CD4-positive, alpha-beta T cell treated with Interferon gamma for 1 hour (primary cell): ENCODE measurements around the gene LYVE1.

ENCODE experiments used
- DNase-seq: peaks from one replicate; pipeline ENCODE4 v3.0.0-alpha.2; 2020

The LYVE1 gene

GRCh38 chr11:10551845-10552352 lies 16.6 kb downstream of the LYVE1 start:
- no peak for DNase-seq

- no peak for DNase-seq
These were observed 17.2 kb downstream of the LYVE1 start for GRCh38 chr11:10551290-10551592.

- no peak for DNase-seq
These were observed 17.8 kb downstream of the LYVE1 start for GRCh38 chr11:10550503-10551289.

GRCh38 chr11:10544491-10545465 lies 23.7 kb downstream of the LYVE1 start:
- DNase-seq, result peak; percentile 46

GRCh38 chr11:10543782-10544181 lies 24.7 kb downstream of the LYVE1 start:
- DNase-seq, result no peak

DNA sequence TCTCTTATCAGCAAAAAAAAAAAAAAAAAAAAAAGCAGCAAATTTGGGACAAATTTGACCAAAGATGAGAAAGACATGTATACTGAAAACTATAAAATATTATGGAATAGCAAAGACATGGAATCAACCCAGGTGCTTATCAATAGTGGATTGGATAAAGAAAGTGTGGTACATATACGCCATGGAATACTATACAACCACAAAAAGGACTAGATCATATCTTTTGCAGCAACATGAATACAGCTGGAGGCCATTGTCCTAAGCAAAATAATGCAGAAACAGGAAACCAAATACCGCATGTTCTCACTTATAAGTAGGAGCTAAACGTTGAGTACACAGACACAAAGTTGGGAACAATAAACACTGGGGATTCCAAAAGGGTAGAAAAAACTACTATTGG lies 25.7 kb downstream of the LYVE1 start:
- DNase-seq, result no peak

DNA sequence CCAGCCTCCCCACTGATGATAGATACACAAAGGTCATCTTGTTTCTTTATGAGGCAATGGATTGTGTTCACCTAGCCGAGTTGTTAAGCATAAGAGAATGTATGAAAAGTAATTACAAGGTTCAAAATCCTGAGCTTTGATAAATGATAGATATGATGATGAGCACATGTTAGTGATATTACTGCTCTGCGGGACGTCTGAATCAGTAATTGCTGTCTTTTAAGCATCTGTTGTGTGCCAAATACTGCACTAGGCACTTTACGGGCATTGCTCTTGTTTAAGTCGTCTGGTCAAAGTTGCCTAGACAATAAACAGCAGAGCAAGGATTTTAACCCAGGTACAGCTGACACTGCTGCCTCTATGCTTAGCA lies 26.9 kb downstream of the LYVE1 start:
- DNase-seq, result no peak

DNA sequence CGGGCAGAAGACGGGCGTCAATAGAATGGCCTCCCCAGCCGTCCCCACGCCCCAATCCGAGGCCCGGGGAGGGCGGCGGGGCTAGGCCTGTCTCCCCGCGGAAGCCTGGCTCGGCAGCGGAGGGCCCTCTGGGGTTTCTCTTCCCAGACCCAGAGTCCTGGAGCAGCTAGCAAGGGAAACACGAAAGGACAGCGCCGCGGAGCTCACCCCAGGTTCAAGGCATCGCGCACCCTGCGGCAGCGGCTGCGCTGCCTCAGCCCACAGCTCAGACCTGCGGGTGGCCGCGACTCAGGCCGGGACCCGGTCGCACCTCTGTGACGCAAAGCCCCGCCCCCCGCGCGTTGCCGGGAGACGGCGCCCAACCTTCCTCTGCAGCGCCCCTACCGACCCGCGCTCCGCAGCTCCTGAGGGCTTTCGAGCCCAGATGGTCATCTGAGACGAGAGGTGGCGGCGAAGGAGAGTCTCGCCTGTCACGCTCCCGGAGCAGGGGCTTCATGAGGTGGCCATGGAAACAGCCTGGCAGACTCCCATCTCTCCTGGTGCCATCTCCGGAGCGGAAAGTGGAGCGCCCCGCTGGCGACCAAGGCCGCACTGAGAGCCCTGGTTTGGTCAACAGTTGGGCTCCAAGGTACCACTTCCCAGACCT lies 27.4 kb downstream of the LYVE1 start, which contains the start of gene RNF141:
Gene RNF141, minus strand, starts transcription at position 273 of the 646 bp plus-strand sequence. CDS start 7,029 bp downstream, outside the sequence.
- DNase-seq, result peak; percentile 92

DNA sequence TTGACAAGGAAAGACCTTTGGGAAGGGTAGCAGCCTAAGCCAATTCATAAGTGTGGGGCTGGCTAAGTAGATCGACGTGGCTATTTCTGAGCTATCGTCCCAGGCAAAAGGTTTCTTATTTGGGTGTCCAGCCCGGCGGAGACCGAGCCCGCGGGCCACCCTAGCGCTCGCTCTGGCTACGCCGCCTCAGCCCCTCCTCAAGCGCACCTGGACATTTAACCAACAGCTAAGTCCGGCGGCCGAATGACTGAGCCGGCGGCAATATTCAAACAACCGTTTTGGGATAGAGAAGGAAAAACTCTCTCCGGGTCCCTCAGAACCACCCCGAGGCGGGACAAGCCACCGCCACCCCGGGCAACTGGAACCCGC lies 27.9 kb downstream of the LYVE1 start:
- no peak for DNase-seq

GRCh38 chr11:10539339-10539738 lies 29.1 kb downstream of the LYVE1 start:
- DNase-seq, result no peak

GRCh38 chr11:10538924-10539323 lies 29.5 kb downstream of the LYVE1 start:
- no peak for DNase-seq

DNA sequence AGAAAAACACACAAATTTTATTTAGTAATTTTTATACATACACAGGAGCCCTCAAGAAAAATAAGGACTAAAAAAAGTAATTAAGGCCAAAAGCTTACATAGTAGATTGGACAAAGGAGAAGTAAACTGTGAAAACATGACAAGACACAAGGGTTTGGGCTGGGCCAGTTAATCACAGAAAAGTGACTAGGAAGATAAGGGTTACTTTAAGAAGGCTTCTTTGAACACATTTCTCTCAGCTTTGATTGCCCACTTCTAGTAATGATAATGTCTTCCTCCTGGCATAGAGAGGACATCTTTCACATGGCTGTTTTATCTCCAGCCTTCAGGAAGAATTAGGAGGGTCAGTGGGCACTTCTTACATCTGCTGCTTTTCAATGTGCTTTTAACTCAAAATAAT lies 30.9 kb downstream of the LYVE1 start:
- DNase-seq, result no peak

- no peak for DNase-seq
These were observed 34.1 kb downstream of the LYVE1 start for GRCh38 chr11:10534316-10534715.

- no peak for DNase-seq
These were observed 35.1 kb downstream of the LYVE1 start for GRCh38 chr11:10533323-10533722.

- DNase-seq, result no peak
These were observed 35.9 kb downstream of the LYVE1 start for GRCh38 chr11:10532526-10532925.

- DNase-seq, result no peak
These were observed 39.2 kb downstream of the LYVE1 start for GRCh38 chr11:10529279-10529678.

GRCh38 chr11:10528121-10528520 lies 40.3 kb downstream of the LYVE1 start:
- DNase-seq, result no peak

DNA sequence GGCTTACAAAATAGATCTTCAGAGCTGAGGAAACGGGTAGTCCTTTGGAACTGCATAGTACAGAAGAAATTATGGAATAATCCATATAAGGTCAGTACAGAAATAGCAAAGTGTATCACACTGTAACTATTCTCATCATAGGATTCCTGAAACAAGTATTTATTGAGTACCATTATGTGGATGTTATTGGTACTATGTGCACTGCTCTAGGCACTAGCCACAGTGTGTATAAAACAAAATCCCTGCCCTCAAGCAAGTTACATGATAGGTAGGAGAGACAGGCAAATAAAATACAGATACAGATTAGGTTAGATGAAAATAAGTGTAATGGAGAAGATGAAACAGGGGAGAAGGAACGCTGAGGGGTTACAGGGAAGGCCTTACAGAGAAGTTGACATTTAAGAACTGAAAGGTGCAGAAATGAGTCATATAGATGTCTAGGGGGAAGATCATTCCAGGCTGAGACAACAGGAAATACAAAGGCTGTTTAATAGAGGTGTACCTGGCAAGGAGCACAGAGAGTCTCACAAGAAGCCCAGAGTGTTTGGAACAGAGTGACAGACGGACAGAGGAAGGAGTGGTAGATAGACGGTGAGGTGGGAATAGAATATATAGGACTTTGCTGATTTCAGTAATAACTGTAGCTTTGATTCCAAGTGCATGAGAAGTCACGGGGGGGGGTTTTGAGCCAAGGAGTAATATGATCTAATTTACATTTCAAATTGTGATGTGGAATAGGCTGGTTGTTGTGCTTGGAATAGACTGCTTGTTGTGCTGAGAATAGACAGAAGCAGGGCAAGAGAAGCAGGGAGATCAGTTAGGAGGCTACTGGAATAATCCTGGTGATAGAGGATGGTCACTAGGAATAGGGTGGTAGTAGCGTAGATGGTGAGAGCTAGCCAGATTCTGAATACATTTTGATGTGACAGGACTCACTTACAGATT lies 41.2 kb downstream of the LYVE1 start:
- DNase-seq, result no peak

GRCh38 chr11:10524471-10524870 lies 44.0 kb downstream of the LYVE1 start:
- no peak for DNase-seq

GRCh38 chr11:10522921-10523320 lies 45.5 kb downstream of the LYVE1 start:
- no peak for DNase-seq

DNA sequence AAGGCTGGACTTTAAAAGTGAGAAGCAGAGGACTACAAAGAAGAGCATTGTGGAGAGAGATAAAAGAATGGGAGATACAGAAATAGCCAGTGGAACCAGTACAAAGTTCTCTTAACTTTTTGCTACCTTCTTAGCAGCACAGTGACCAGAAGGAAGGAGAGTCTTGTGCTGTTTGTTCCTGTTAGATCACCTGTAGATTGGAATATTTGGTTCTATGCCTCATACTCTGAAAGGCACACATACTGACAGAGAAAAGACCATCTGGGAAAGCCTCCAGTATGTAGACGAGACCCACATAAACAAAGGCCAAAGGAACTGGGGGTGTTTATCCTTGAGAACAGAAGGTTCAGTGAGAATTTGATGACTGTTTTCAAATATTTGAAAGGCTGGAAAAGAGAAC lies 46.2 kb downstream of the LYVE1 start:
- no peak for DNase-seq

DNA sequence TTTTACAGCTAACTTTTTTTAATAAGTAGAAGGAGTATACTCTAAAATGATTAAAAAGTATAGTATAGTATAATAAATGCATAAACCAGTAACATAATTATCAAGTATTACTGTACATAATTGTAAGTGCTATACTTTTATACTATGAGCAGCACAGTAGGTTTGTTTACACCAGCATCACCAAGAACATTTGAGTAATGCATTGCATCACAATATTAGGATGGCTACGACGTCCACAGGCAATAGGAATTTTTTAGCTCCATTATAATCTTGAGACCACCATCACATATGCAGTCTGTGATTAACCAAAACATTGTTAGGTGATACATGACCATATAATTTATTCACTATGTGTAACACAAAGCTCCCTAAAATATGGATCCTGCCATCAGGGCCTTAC lies 47.9 kb downstream of the LYVE1 start:
- no peak for DNase-seq
